Subcutaneous adipose tissue (tissue), 4 donors: ENCODE measurements around the gene MLC1. TPM values are rescaled to one million over a fixed set of nuclear protein-coding genes. Genes with fewer than 3 reads are reported as not detected.

Source experiments
- total RNA-seq, 4 donors: library from RNA; depleted of rRNA; stranded (reverse); fragments of >200 nt; gene quantifications; one replicate each; pipeline ENCODE4 v1.1.0, GENCODE V29; 2016
- TF ChIP-seq, protein P1 (sequence below): fragments of 450-650 bp; IDR thresholded peaks from one replicate; pipeline ENCODE4 v1.5.1; 2016; ENCODE audit warnings: low read depth, mild to moderate bottlenecking, control low read depth, antibody characterized with exemption, moderate library complexity

Gene MLC1
- total RNA-seq, 4 donors from 2014 or later: 0.22 to 1.1 TPM; not detected in 2

GRCh38 chr22:50101870-50102565 lies 16.8 kb upstream of the MLC1 start:
- TF ChIP-seq, protein P1, sequence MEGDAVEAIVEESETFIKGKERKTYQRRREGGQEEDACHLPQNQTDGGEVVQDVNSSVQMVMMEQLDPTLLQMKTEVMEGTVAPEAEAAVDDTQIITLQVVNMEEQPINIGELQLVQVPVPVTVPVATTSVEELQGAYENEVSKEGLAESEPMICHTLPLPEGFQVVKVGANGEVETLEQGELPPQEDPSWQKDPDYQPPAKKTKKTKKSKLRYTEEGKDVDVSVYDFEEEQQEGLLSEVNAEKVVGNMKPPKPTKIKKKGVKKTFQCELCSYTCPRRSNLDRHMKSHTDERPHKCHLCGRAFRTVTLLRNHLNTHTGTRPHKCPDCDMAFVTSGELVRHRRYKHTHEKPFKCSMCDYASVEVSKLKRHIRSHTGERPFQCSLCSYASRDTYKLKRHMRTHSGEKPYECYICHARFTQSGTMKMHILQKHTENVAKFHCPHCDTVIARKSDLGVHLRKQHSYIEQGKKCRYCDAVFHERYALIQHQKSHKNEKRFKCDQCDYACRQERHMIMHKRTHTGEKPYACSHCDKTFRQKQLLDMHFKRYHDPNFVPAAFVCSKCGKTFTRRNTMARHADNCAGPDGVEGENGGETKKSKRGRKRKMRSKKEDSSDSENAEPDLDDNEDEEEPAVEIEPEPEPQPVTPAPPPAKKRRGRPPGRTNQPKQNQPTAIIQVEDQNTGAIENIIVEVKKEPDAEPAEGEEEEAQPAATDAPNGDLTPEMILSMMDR: no peak

GRCh38 chr22:50098052-50098451 lies 12.8 kb upstream of the MLC1 start:
- TF ChIP-seq, protein P1: no peak

GRCh38 chr22:50092342-50092741 lies 7.1 kb upstream of the MLC1 start:
- TF ChIP-seq, protein P1: no peak

DNA sequence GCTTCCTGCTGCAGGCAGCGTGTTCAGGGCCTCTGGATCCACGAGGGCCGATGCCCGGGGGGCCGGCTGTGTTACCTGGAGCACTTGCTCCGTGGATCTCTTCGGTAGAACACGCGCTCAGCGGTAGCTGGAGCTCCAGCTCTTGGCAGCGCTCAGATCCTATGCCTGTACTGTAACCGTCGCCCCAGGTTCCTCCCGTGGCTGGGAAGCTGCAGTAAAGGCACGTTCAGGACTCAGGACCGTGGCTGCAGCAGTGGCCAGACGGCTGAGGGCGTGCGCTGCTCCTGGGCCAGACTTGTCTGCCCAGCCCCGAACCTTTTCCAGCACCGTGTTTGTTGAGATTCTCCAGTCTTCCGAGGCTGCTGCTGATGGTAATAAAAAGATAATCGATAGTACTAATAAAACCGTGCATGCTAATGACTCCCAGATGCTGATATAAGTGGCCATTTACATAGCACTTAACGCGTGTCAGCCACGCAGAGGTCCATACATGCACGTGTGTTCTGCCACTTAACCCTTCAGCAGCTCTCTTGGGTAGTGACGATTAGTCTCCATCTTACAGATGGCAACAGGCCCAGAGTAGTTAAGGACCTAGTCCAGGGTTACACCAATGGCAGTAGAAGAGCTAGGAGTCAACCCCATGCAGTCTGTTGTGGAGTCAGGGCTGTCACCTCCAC lies 6.0 kb upstream of the MLC1 start:
- TF ChIP-seq, protein P1: no peak

DNA sequence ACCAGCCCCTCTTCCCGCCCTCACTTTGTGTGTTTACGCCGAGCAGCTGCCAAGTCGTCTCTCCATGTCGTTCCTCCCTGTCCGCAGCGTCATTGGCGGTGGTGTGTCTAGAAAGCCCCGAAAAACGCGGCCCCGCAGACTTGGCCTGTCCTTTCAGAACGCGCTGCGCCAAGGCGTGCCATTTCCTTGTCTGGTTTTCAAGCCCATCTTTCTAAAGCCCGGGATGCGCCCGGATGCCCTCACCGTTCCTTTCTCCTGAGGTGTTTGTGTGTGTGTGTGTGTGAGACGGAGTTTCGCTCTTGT lies 5.1 kb upstream of the MLC1 start:
- TF ChIP-seq, protein P1: no peak

DNA sequence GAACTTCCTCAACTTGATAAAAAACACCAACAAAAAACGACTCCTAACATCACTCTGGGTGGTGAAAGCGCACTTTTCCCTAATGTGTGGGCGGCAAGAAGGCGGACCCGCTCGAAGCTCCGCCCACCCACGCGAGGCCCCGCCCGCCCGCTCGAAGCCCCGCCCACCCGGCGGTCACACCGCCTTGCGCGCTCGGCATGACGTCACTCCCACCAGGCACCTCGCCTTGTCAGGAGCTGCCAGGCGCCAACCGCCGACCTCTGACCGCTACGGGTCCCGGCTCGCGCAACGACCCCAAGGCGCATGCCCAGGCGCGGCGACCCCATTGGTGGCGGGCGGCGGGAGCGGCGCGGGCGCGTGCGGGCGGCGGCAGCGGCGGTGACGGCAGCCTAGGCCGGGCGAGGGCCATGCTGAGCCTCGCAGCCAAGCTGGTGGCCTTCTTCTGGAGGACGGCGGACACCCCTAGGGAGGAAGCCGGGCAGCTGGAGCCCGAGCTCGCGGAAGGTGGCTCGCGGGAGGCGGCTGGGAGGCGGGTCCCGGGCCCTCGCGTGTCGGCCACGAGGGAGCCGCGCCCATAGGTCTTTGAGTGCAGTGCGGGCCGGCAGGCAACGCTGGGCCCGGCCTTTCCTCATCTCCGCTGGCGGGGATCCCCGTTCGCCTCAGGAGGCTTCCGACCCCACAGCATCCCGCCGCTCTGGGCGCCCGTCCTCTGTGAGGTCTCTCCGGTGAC lies 4.6 kb upstream of the MLC1 start, which contains the start of gene MOV10L1:
Gene MOV10L1, plus strand, starts transcription at position 325 of the 730 bp plus-strand sequence. Its CDS starts 83 bp downstream, at position 408.
- TF ChIP-seq, protein P1: no peak

DNA sequence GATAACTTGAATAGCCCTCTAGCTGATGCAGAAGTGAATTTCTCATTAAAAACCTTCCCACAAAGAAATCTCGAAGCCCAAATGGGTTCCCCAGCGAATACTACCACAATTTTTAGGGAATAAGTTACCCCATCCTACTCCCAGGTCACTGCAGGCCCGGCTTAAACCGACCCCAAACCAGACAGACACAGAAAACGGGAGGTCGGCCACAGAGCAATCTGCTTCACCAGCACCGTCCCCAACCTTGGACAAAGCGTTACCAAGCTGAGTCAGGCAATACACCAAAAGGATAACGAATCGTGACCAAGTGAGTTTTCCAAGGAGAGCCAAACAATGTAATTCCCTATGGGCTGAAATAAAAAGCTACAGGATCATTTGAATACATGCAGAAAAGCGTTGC lies 4.0 kb upstream of the MLC1 start:
- TF ChIP-seq, protein P1: no peak
